Breast epithelium (tissue), 4 donors: ENCODE data around the gene HTRA2. TPM values are rescaled to one million over a fixed set of nuclear protein-coding genes. Genes with fewer than 3 reads are reported as not detected.

Source experiments
- DNase-seq, 2 donors: peaks; one replicate each; pipeline ENCODE4 v3.0.0-alpha.2; 2019; ENCODE audit warnings: low spot score in 2 of 2
- H3K27ac ChIP-seq, 2 donors: fragments of 200-600 bp; sonication (generic) in 1 of 2; one replicate each; pipeline ENCODE4 v1.5.1; 2016 to 2019; ENCODE audit warnings: mild to moderate bottlenecking in 1 of 2
- H3K27me3 ChIP-seq, 2 donors: fragments of 200-600 bp; sonication (generic) in 1 of 2; one replicate each; pipeline versions ENCODE4 v1.5.1 to v1.6.0; 2017 to 2019; ENCODE audit warnings: control low read depth in 1 of 2, mild to moderate bottlenecking in 1 of 2
- H3K36me3 ChIP-seq: fragments of 200-600 bp; one replicate; pipeline ENCODE4 v1.5.1; 2019
- H3K4me1 ChIP-seq, 2 donors: fragments of 200-600 bp; sonication (generic); one replicate each; pipeline ENCODE4 v1.5.1; 2016 to 2019; ENCODE audit warnings: control low read depth in 1 of 2
- H3K4me3 ChIP-seq, 3 donors: fragments of 200-600 bp; sonication (generic); 1 replicate in 2 of 3; 2 replicates in 1 of 3; pipeline ENCODE4 v1.5.1; 2016 to 2019; ENCODE audit warnings: mild to moderate bottlenecking in 3 of 3, moderate library complexity in 2 of 3
- H3K9me3 ChIP-seq, 2 donors: fragments of 200-600 bp; sonication (generic) in 1 of 2; one replicate each; pipeline ENCODE4 v1.5.1; 2016 to 2019; ENCODE audit warnings: control low read depth in 1 of 2
- CTCF ChIP-seq, 3 donors: fragments of 450-650 bp; IDR thresholded peaks; one replicate each; pipeline ENCODE4 v1.5.1; 2016 to 2017; ENCODE audit warnings: antibody characterized with exemption in 3 of 3, mild to moderate bottlenecking in 3 of 3, moderate library complexity in 3 of 3
- POLR2A ChIP-seq: fragments of 450-650 bp; IDR thresholded peaks from one replicate; pipeline ENCODE4 v1.6.1; 2016; ENCODE audit warnings: antibody characterized with exemption, mild to moderate bottlenecking, moderate library complexity
- POLR2AphosphoS5 ChIP-seq, 3 donors: sonication (generic); formaldehyde crosslinking; IDR thresholded peaks; one replicate each; pipeline ENCODE4 v1.6.1; 2017; ENCODE audit warnings: antibody characterized with exemption in 3 of 3
- intact Hi-C: fragments of 100-400 bp; cut with DNase I; formaldehyde crosslinking; loops from one replicate; pipeline ENCODE4 v1.15.1; 2023; ENCODE audit warnings: low total_unique reads
- total RNA-seq, 3 donors: library from RNA; depleted of rRNA; stranded (reverse); fragments of >200 nt; gene quantifications; one replicate each; pipeline ENCODE4 v1.1.0, GENCODE V29; 2016

The HTRA2 gene
- total RNA-seq, 3 donors from 2014 or later: 32.1 to 34.5 (median 32.5) TPM

GRCh38 chr2:74569686-74570085, 40.0 kb downstream of the HTRA2 start:
- Histone ChIP-seq H3K27me3 (no peaks in the 10 kb centered on the region), H3K4me3 (no peak overlapping the region), H3K27ac (no peak overlapping the region), H3K4me1 (no peaks in the 10 kb centered on the region), H3K9me3 (no peaks in the 10 kb centered on the region), H3K36me3 (no peaks in the 10 kb centered on the region)
- no peak for TF ChIP-seq CTCF (IDR thresholded peaks at IDR 0.05)
- no peak for TF ChIP-seq POLR2AphosphoS5 (IDR thresholded peaks at IDR 0.05)
- no peak for TF ChIP-seq POLR2A
- intact Hi-C loops: no loop called here
- no peak for DNase-seq

- Histone ChIP-seq H3K9me3 (no peaks in the 10 kb centered on the region), H3K4me1 (no peaks in the 10 kb centered on the region), H3K36me3 (no peaks in the 10 kb centered on the region), H3K27me3 (no peaks in the 10 kb centered on the region), H3K27ac (no peak overlapping the region), H3K4me3 (no peak overlapping the region)
- no peak for DNase-seq
- intact Hi-C loops: no loop called here
- no peak for TF ChIP-seq CTCF (IDR thresholded peaks at IDR 0.05)
- no peak for TF ChIP-seq POLR2A
- no peak for TF ChIP-seq POLR2AphosphoS5 (IDR thresholded peaks at IDR 0.05)
These were observed 41.3 kb downstream of the HTRA2 start for GRCh38 chr2:74571058-74571457.

DNA sequence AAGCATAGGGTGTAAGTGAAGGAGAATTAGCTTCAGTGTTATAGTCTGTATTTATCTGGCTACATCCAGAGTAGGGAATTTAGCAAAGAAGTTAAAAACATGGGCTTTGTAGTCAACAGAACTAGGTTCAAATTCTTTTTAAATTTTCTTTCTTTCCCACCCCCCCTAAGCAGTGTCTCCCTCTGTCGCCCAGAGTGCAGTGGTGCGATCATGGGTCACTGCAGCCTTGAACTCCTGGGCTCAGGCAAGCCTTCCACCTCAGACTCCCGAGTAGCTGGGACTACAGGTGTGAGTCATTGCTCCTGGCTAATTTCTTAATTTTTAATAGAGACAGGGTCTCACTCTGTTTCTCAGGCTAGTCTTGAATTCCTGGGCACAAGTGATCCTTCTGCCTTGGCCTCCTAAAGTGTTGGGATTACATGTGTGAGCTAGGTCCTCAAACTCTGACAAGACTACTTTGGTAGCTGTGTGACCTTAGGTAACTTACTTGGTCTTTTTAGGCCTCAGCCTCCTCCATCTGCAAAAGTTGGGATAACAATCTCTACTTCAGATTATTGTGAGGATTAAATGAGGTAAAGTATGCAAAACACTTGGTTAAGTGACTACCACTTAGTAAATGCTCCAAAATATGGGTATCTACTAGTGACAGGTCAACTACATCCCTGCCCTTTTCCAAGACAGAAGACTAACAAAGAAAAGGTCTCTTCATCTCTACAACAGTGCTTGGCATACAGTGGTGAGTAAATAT, 42.6 kb downstream of the HTRA2 start:
- H3K9me3 ChIP-seq: no peaks in the 10 kb centered on the region
- intact Hi-C loops: no loop called here
- H3K36me3 ChIP-seq: no peaks in the 10 kb centered on the region
- DNase-seq: no peak
- no peak overlapping the region for H3K4me3 ChIP-seq
- peaks cover 0 to 4% of the 10 kb centered on the region in 2 donors for H3K4me1 ChIP-seq
- TF ChIP-seq POLR2AphosphoS5 (IDR thresholded peaks at IDR 0.05): no peak
- TF ChIP-seq CTCF (IDR thresholded peaks at IDR 0.05): no peak
- TF ChIP-seq POLR2A: no peak
- no peak overlapping the region for H3K27ac ChIP-seq
- H3K27me3 ChIP-seq: no peaks in the 10 kb centered on the region

DNA sequence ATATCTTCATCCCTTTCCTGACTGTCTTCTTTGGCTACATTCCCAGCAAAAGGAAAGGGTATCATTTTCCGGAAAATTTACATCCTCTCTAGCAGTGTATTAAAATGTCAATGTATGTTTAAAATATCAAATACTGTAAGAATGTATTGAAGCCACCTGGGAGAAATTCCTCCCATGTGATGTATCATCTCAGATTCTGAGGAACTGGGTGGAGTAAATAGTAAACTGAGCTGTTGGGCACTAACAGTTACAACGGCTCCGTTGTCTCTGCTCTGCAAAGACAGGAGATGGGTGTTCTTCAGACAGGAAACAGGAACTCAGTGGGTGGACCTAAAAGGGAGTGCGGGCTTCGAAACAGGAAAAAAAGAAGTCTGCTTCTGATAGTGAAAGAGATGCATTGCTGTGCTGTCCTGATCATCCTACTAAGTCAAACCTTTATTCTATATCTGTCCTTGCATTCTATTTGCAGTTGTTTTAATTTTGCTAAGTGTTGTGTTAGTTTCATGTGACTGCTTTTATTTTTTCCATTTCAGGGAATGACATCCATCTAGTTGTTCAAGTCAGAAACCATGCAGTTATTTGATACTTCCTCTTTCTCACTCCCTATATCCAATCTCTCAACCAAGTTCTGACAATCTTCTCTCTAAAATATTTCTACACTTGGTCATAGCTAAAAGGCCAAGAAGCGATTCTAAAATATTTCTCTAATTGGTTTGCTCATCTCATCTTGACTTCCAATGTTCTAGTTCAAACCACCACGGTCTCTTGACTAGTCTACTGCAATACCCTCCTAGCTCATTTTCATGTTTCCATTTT, 44.2 kb downstream of the HTRA2 start:
- no peak overlapping the region for H3K27ac ChIP-seq
- no peaks in the 10 kb centered on the region for H3K27me3 ChIP-seq
- no peaks in the 10 kb centered on the region for H3K36me3 ChIP-seq
- intact Hi-C loops: no loop called here
- DNase-seq: no peak
- no peak overlapping the region for H3K4me3 ChIP-seq
- peaks cover 0 to 4% of the 10 kb centered on the region in 2 donors for H3K4me1 ChIP-seq
- no peak for TF ChIP-seq CTCF (IDR thresholded peaks at IDR 0.05)
- H3K9me3 ChIP-seq: no peaks in the 10 kb centered on the region

DNA sequence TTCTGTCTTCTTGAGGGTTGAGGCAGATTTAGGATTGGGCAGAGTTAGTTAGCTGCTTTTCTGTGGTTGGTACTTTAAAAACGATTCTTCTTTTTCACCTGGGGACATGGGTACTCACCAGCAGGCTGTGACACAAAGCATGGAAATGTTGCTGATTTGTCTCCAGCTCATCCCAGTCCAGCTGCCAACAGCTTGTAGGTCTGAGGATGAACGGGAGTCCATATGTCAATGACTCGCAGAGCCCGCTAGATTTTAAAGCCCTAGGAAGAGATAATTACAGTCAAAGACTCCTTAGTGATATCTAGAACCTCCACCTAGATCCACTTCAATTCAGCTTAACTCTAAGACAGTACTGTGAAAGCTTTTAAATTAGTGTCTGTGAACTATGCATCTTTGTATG, 45.6 kb downstream of the HTRA2 start:
- no peaks in the 10 kb centered on the region for H3K36me3 ChIP-seq
- intact Hi-C loops: no loop called here

More for the DNA sequence above, 45.6 kb downstream of the HTRA2 start:
- Histone ChIP-seq H3K27ac (no peak overlapping the region), H3K4me3 (no peak overlapping the region), H3K9me3 (no peaks in the 10 kb centered on the region), H3K4me1 (peaks cover 0 to 4% of the 10 kb centered on the region in 2 donors), H3K27me3 (no peaks in the 10 kb centered on the region)
- no peak for TF ChIP-seq POLR2A
- no peak for TF ChIP-seq POLR2AphosphoS5 (IDR thresholded peaks at IDR 0.05)
- TF ChIP-seq CTCF (IDR thresholded peaks at IDR 0.05): no peak
- no peak for DNase-seq
